Panc1 (cell line): ENCODE results near the gene LRRC1. TPM values are rescaled to one million over a fixed set of nuclear protein-coding genes. Genes with fewer than 3 reads are reported as not detected.

Source experiments
- ATAC-seq: fragments of 200-7000 bp; cut with Tn5 transposase; 2 replicates; pipeline ENCODE4 v1.9.1; 2020; ENCODE audit warnings: mild to moderate bottlenecking, moderate library complexity
- BruUV-seq: library from RNA; stranded (reverse); fragments of 400-500 nt; replicated peaks from 2 replicates; lab custom pipeline; 2021; lab: Mats Ljungman, UMichigan
- CTCF ChIA-PET: fragments of 300-600 bp; sonication (Branson Sonifier 250); formaldehyde crosslinking; loops from one replicate; lab custom pipeline; 2022; ENCODE audit warnings: antibody characterized with exemption; lab: Charles Lee
- POLR2A ChIA-PET: fragments of 300-600 bp; sonication (Branson Sonifier 250); formaldehyde crosslinking; loops from one replicate; lab custom pipeline; 2022; ENCODE audit warnings: antibody characterized with exemption; lab: Charles Lee
- DNase-seq: peaks from one replicate; pipeline ENCODE4 v3.0.0-alpha.2; 2010; ENCODE audit warnings: low read depth, low spot score
- H3K27ac ChIP-seq: 2 replicates; pipeline ENCODE4 v1.5.1; 2011; ENCODE audit warnings: mild to moderate bottlenecking, low read length, inconsistent platforms
- H3K27me3 ChIP-seq: fragments of 200-500 bp; sonication (Bioruptor generic); 2 replicates; pipeline ENCODE4 v1.6.0; 2014; ENCODE audit warnings: low read length, inconsistent platforms; ENCODE audit not compliant: control insufficient read depth, insufficient read depth
- H3K36me3 ChIP-seq: fragments of 200-500 bp; sonication (Bioruptor generic); 2 replicates; pipeline ENCODE4 v1.5.1; 2014; ENCODE audit warnings: inconsistent platforms, mild to moderate bottlenecking, low read length, moderate library complexity; ENCODE audit not compliant: control insufficient read depth, insufficient read depth
- H3K4me1 ChIP-seq: 2 replicates; pipeline ENCODE4 v1.5.1; 2011; ENCODE audit warnings: inconsistent platforms, mild to moderate bottlenecking, low read length, moderate library complexity; ENCODE audit not compliant: control insufficient read depth, insufficient read depth
- H3K4me3 ChIP-seq, 2 experiments: 2 replicates each; pipeline ENCODE4 v1.5.1; 2011 to 2012; ENCODE audit warnings: low read depth in 2 of 2, low read length in 2 of 2, mild to moderate bottlenecking in 2 of 2, inconsistent platforms in 1 of 2, moderate library complexity in 1 of 2
- H3K9me3 ChIP-seq: fragments of 200-500 bp; sonication (Bioruptor generic); 2 replicates; pipeline ENCODE4 v1.5.1; 2014; ENCODE audit warnings: low read depth, mild to moderate bottlenecking, inconsistent platforms, low read length, moderate library complexity; ENCODE audit not compliant: control insufficient read depth, insufficient read depth
- CTCF ChIP-seq: fragments of 450-650 bp; IDR thresholded peaks from 2 replicates; pipeline ENCODE4 v1.5.1; 2017; ENCODE audit warnings: mild to moderate bottlenecking
- POLR2AphosphoS5 ChIP-seq: IDR thresholded peaks from 2 replicates; pipeline ENCODE4 v1.6.1; 2012; ENCODE audit warnings: mild to moderate bottlenecking, low read depth, low read length, moderate library complexity
- SIN3A ChIP-seq: IDR thresholded peaks from 2 replicates; pipeline ENCODE4 v1.6.1; 2012; ENCODE audit warnings: low read depth, mild to moderate bottlenecking, low read length, moderate library complexity, borderline replicate concordance; ENCODE audit not compliant: insufficient read depth
- TCF7L2 ChIP-seq: IDR thresholded peaks from 2 replicates; pipeline ENCODE4 v1.6.1; 2011; ENCODE audit warnings: mild to moderate bottlenecking, low read depth, low read length, inconsistent platforms
- in situ Hi-C: cut with HindIII; loops from 2 replicates; pipeline ENCODE4 v1.10.0; 2016; ENCODE audit warnings: low sequenced_read_pairs, low pct_unique_long_range_greater_than_20kb
- intact Hi-C: fragments of 100-400 bp; cut with micrococcal nuclease; formaldehyde crosslinking; loops from one replicate; pipeline ENCODE4 v1.10.0; 2022; ENCODE audit not compliant: unreplicated experiment
- total RNA-seq: library from RNA; stranded (reverse); gene quantifications from one replicate; pipeline ENCODE4 v1.2.1, GENCODE V29; 2021; ENCODE audit not compliant: unreplicated experiment
- TF ChIP-seq, protein P1 (sequence below), 2 experiments: IDR thresholded peaks; 2 replicates each; pipeline ENCODE4 v1.6.1; 2011 to 2012; ENCODE audit warnings: low read depth in 2 of 2, control low read depth in 1 of 2, low read length in 1 of 2, mild to moderate bottlenecking in 1 of 2, moderate library complexity in 1 of 2; ENCODE audit not compliant: insufficient read depth in 1 of 2

LRRC1 gene
- total RNA-seq, 1 experiment from 2014 or later = 13.8 TPM

GRCh38 chr6:53850527-53850926, 55.7 kb downstream of the LRRC1 start:
- Histone ChIP-seq H3K9me3 (no peaks in the 10 kb centered on the region), H3K36me3 (no peaks in the 10 kb centered on the region), H3K4me1 (no peaks in the 10 kb centered on the region), H3K27ac (no peak overlapping the region), H3K27me3 (no peaks in the 10 kb centered on the region), H3K4me3 (no peak overlapping the region)
- in situ Hi-C loops (no loop called here), intact Hi-C loops (no loop called here)
- ATAC-seq = no peak
- no peak for DNase-seq
- TF ChIP-seq, protein P1, sequence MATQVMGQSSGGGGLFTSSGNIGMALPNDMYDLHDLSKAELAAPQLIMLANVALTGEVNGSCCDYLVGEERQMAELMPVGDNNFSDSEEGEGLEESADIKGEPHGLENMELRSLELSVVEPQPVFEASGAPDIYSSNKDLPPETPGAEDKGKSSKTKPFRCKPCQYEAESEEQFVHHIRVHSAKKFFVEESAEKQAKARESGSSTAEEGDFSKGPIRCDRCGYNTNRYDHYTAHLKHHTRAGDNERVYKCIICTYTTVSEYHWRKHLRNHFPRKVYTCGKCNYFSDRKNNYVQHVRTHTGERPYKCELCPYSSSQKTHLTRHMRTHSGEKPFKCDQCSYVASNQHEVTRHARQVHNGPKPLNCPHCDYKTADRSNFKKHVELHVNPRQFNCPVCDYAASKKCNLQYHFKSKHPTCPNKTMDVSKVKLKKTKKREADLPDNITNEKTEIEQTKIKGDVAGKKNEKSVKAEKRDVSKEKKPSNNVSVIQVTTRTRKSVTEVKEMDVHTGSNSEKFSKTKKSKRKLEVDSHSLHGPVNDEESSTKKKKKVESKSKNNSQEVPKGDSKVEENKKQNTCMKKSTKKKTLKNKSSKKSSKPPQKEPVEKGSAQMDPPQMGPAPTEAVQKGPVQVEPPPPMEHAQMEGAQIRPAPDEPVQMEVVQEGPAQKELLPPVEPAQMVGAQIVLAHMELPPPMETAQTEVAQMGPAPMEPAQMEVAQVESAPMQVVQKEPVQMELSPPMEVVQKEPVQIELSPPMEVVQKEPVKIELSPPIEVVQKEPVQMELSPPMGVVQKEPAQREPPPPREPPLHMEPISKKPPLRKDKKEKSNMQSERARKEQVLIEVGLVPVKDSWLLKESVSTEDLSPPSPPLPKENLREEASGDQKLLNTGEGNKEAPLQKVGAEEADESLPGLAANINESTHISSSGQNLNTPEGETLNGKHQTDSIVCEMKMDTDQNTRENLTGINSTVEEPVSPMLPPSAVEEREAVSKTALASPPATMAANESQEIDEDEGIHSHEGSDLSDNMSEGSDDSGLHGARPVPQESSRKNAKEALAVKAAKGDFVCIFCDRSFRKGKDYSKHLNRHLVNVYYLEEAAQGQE (IDR thresholded peaks at IDR 0.05; ENCODE audit: insufficient read depth in 1 of 2, low read depth in 2 of 2, low read length in 1 of 2) = no peak
- no peak for TF ChIP-seq TCF7L2
- no peak for TF ChIP-seq CTCF
- no peak for TF ChIP-seq POLR2AphosphoS5
- no peak for TF ChIP-seq SIN3A
- ChIA-PET POLR2A (no interaction called here), CTCF (interaction anchor here (0.8 kb wide), 1 partner anchor 56 kb away, joined by 3 read pairs; the partner anchor contains the start of gene LRRC1)
- no TSS peak for BruUV-seq

GRCh38 chr6:53851561-53851960, 56.8 kb downstream of the LRRC1 start:
- in situ Hi-C loops (no loop called here), intact Hi-C loops (no loop called here)
- H3K36me3 ChIP-seq = no peaks in the 10 kb centered on the region
- no peaks in the 10 kb centered on the region for H3K4me1 ChIP-seq
- TF ChIP-seq TCF7L2 = no peak
- no peak for TF ChIP-seq CTCF
- TF ChIP-seq, protein P1 (IDR thresholded peaks at IDR 0.05; ENCODE audit: insufficient read depth in 1 of 2, low read depth in 2 of 2, low read length in 1 of 2) = no peak
- TF ChIP-seq SIN3A = no peak
- no peak for TF ChIP-seq POLR2AphosphoS5
- no peak overlapping the region for H3K4me3 ChIP-seq
- BruUV-seq = no TSS peak
- no peaks in the 10 kb centered on the region for H3K27me3 ChIP-seq
- H3K9me3 ChIP-seq = no peaks in the 10 kb centered on the region
- no peak for DNase-seq
- H3K27ac ChIP-seq = no peak overlapping the region
- no peak for ATAC-seq
- POLR2A ChIA-PET = no interaction called here
- CTCF ChIA-PET = no interaction called here
